ENCODE measurements around the gene NPM1.

Gene NPM1

DNA sequence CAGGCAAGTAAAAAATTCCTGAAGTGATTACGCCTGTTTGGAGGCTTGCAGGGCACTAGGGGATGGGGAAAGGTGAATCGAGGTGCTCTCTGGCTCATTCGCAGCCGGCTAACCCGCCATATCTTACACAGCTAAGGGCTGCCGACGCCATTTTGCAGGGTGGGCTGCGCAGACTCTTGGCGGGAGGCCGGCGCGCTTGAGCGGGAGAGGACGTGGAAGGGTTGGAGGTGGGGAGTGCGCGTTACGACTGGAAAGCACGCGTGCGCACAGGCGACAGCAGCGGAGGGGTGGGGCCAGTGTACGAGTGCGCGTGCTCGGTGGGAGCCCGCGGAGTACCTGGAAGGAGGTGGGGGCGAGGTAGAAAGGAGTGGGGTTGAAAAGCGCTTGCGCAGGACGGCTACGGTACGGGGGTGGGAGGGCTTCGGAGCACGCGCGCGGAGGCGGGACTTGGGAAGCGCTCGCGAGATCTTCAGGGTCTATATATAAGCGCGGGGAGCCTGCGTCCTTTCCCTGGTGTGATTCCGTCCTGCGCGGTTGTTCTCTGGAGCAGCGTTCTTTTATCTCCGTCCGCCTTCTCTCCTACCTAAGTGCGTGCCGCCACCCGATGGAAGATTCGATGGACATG, at the start of gene NPM1:
Gene NPM1, plus strand, starts transcription at position 505 of the 625 bp plus-strand sequence. Its CDS starts 100 bp downstream, at position 605.
- peaks cover 0 to 40% (median 18%) of the 10 kb centered on the region in 4 donors for H3K4me1 ChIP-seq
- peak within 1 kb of the TSS; percentile 87 to 94 for H3K27ac ChIP-seq
- no peaks in the 10 kb centered on the region for H3K9me3 ChIP-seq
- no peaks in the 10 kb centered on the region for H3K27me3 ChIP-seq
- DNase-seq, result peak; percentile 91 to 98
- intact Hi-C loops (cut with DNase I; ENCODE audit: low total_unique reads), result no loop called here
- H3K36me3 ChIP-seq, result peaks cover 7 to 13% (median 12%) of the 10 kb centered on the region in 3 donors
- TF ChIP-seq, protein P1, sequence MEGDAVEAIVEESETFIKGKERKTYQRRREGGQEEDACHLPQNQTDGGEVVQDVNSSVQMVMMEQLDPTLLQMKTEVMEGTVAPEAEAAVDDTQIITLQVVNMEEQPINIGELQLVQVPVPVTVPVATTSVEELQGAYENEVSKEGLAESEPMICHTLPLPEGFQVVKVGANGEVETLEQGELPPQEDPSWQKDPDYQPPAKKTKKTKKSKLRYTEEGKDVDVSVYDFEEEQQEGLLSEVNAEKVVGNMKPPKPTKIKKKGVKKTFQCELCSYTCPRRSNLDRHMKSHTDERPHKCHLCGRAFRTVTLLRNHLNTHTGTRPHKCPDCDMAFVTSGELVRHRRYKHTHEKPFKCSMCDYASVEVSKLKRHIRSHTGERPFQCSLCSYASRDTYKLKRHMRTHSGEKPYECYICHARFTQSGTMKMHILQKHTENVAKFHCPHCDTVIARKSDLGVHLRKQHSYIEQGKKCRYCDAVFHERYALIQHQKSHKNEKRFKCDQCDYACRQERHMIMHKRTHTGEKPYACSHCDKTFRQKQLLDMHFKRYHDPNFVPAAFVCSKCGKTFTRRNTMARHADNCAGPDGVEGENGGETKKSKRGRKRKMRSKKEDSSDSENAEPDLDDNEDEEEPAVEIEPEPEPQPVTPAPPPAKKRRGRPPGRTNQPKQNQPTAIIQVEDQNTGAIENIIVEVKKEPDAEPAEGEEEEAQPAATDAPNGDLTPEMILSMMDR (IDR thresholded peaks at IDR 0.05), result no peak
- peak within 1 kb of the TSS; percentile 73 to 88 for H3K4me3 ChIP-seq

- no peak for DNase-seq
- TF ChIP-seq, protein P1 (IDR thresholded peaks at IDR 0.05), result no peak
- Histone ChIP-seq H3K4me1 (peaks cover 0 to 6% (median 3%) of the 10 kb centered on the region in 4 donors), H3K9me3 (no peaks in the 10 kb centered on the region), H3K4me3 (no peak overlapping the region), H3K36me3 (no peaks in the 10 kb centered on the region), H3K27me3 (peaks cover 0 to 20% of the 10 kb centered on the region in 2 donors), H3K27ac (no peak overlapping the region)
- intact Hi-C loops (cut with DNase I; ENCODE audit: low total_unique reads), result no loop called here
Observed at GRCh38 chr5:171340042-171340441, 47.6 kb upstream of the NPM1 start.

DNA sequence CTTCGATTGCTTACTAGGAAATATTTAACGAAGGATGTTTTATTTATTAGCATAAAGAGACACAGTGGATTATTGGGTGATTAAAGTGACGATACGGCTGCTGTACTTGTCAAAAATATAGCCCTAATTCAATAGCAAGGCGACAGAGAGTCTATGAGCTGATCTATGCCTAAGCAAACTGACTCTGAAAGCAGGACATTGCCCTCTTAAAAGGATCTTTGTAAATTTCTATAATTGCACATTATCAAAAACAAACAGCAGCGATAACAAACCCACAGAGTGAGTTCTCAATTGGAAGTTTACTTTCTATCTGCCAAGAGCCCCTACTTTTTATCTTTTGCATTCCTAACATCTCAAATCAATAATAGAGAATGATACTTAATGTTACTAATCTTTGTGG, 47.2 kb upstream of the NPM1 start:
- H3K27me3 ChIP-seq, result peaks cover 0 to 17% of the 10 kb centered on the region in 2 donors
- DNase-seq, result no peak
- no peak overlapping the region for H3K27ac ChIP-seq
- TF ChIP-seq, protein P1 (IDR thresholded peaks at IDR 0.05), result no peak
- H3K9me3 ChIP-seq, result no peaks in the 10 kb centered on the region
- H3K36me3 ChIP-seq, result no peaks in the 10 kb centered on the region
- peaks cover 0 to 6% (median 3%) of the 10 kb centered on the region in 4 donors for H3K4me1 ChIP-seq
- intact Hi-C loops (cut with DNase I; ENCODE audit: low total_unique reads), result no loop called here
- H3K4me3 ChIP-seq, result no peak overlapping the region

DNA sequence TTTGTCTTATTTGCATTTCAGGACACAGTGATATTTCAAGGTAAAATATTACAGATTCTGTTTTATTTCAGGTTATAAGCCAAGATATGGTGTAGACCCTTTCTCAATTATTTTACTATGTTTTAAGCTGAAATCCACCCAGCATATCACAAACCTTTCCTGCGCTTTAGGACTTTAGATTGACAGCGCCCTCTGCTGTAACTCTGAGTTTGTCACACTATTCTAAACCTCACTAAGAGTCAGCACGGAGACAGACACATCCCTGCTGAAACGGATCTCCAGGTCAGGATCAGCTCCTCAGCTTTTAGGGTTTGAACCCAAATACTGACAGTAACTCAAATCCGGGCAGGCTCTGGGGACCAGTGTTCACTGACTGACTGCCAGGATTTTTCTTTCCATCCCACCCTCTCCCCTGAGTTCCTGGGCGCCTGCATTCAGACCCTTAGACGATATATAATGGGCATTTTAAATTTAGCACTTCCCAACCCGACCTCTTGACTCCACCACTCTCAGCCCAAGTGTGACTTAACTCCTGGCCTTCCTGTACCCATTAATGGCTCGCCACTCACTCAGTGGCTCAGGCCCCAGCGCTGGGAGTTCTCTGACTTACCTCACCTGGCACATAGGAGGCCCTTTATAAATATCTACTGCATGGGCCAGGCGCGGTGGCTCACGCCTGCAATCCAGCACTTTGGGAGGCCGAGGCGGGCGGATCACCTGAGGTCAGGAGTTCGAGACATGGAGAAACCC, 45.1 kb upstream of the NPM1 start:
- DNase-seq, result no peak

DNA sequence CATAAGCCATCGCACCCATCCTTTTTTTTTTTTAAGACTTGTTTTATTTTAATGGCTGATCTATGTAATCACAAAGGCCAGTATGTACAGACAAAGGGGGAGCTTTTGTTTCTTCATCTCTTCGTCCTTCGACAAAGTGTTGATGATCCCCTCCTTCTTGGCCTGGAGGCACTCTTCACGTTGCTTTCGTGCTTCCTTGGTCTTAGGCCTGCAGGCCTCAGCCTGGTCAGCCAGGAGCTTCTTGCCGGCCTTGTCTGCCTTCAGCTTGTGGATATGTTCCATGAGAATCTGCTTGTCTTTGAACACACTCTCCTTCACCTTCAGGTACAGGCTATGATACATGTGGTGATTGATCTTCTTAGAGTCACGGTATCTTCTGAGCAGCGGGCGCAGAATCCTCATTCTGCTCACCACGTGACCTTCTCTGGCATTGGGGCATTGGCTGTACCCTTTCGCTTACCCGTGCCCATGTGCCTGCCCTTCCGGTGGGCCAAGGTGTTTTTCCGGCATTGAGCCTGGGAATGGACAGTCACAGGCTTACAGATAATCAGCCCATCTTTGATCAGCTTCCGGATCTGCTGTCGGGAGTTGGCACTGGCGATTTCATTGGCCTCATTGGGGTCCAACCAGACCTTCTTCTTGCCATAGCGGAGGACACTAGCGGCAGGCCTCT, 42.6 kb upstream of the NPM1 start:
- Histone ChIP-seq H3K4me1 (no peaks in the 10 kb centered on the region), H3K27ac (no peak overlapping the region), H3K9me3 (no peaks in the 10 kb centered on the region), H3K27me3 (peaks cover 0 to 9% of the 10 kb centered on the region in 2 donors), H3K36me3 (no peaks in the 10 kb centered on the region), H3K4me3 (no peak overlapping the region)
- TF ChIP-seq, protein P1 (IDR thresholded peaks at IDR 0.05), result no peak
- DNase-seq, result no peak
- intact Hi-C loops (cut with DNase I; ENCODE audit: low total_unique reads), result no loop called here

More for the DNA sequence above, 45.1 kb upstream of the NPM1 start:
- Histone ChIP-seq H3K4me1 (peaks cover 0 to under 1% (median 0%) of the 10 kb centered on the region in 4 donors), H3K27ac (no peak overlapping the region), H3K9me3 (no peaks in the 10 kb centered on the region), H3K4me3 (no peak overlapping the region), H3K36me3 (no peaks in the 10 kb centered on the region), H3K27me3 (peaks cover 0 to 9% of the 10 kb centered on the region in 2 donors)
- TF ChIP-seq, protein P1 (IDR thresholded peaks at IDR 0.05), result peak; percentile 42
- intact Hi-C loops (cut with DNase I; ENCODE audit: low total_unique reads), result no loop called here
